H1 (cell line): ENCODE measurements around the gene WWC2. TPM values are rescaled to one million over a fixed set of nuclear protein-coding genes. Genes with fewer than 3 reads are reported as not detected.

Experiments used
- CTCF ChIA-PET: fragments of 300-600 bp; sonication (Branson Sonifier 250); formaldehyde crosslinking; loops from one replicate; lab custom pipeline; 2021; ENCODE audit not compliant: partially characterized antibody; lab: Charles Lee
- POLR2A ChIA-PET: fragments of 300-600 bp; sonication (Branson Sonifier 250); formaldehyde crosslinking; loops from one replicate; lab custom pipeline; 2021; ENCODE audit warnings: inconsistent platforms; ENCODE audit not compliant: partially characterized antibody; lab: Charles Lee
- DNase-seq, 2 experiments: peaks; one replicate each; pipeline versions ENCODE4 v3.0.0 to v3.0.0-alpha.2; 2010 to 2022; ENCODE audit warnings: low spot score in 2 of 2, low read depth in 1 of 2, mixed read lengths in 1 of 2
- FAIRE-seq: peaks from 2 replicates; lab custom pipeline; 2011; peaks lifted over from hg19 to GRCh38; lab: Jason Lieb, UNC
- H2AFZ ChIP-seq: 2 replicates; pipeline ENCODE4 v1.8.1; 2012; ENCODE audit warnings: low read length, inconsistent platforms
- H2AK5ac ChIP-seq: 2 replicates; pipeline ENCODE4 v1.6.1; 2013; ENCODE audit warnings: low read depth, low read length
- H2BK120ac ChIP-seq: replicated peaks from 2 replicates; pipeline ENCODE3; 2013; ENCODE audit warnings: low read depth, low read length, inconsistent platforms
- H2BK12ac ChIP-seq: 2 replicates; pipeline ENCODE4 v1.6.1; 2013; ENCODE audit warnings: low read depth, low read length
- H2BK15ac ChIP-seq: 2 replicates; pipeline ENCODE4 v1.6.1; 2013; ENCODE audit warnings: low read length
- H2BK20ac ChIP-seq: 2 replicates; pipeline ENCODE4 v1.6.1; 2013; ENCODE audit warnings: low read length
- H2BK5ac ChIP-seq: 2 replicates; pipeline ENCODE4 v1.6.1; 2013; ENCODE audit warnings: low read depth, low read length
- H3K14ac ChIP-seq: 2 replicates; pipeline ENCODE4 v1.6.1; 2013; ENCODE audit warnings: inconsistent platforms; ENCODE audit not compliant: insufficient read length
- H3K18ac ChIP-seq: 2 replicates; pipeline ENCODE4 v1.6.1; 2013; ENCODE audit warnings: low read length; ENCODE audit errors: extremely low read depth
- H3K23ac ChIP-seq: 2 replicates; pipeline ENCODE4 v1.6.1; 2013; ENCODE audit warnings: inconsistent platforms; ENCODE audit not compliant: insufficient read length
- H3K23me2 ChIP-seq: 2 replicates; pipeline ENCODE4 v1.6.1; 2013; ENCODE audit warnings: low read depth, low read length
- H3K27ac ChIP-seq: 2 replicates; pipeline ENCODE4 v1.6.1; 2011; ENCODE audit warnings: low read depth, low read length, inconsistent platforms
- H3K27me3 ChIP-seq, 4 experiments: replicated peaks in 1 of 4; 1 replicate in 1 of 4; 2 replicates in 3 of 4; pipeline versions ENCODE4 v1.6.1 to v1.8.1; 2011 to 2013; ENCODE audit warnings: low read length in 3 of 4, mild to moderate bottlenecking in 3 of 4, inconsistent platforms in 2 of 4, mixed read lengths in 2 of 4, moderate library complexity in 1 of 4; ENCODE audit not compliant: control insufficient read depth in 3 of 4, insufficient read depth in 3 of 4; ENCODE audit errors: extremely low read depth in 1 of 4
- H3K36me3 ChIP-seq, 4 experiments: 2 replicates each; pipeline versions ENCODE4 v1.6.1 to v1.8.1; 2011 to 2013; ENCODE audit warnings: mild to moderate bottlenecking in 4 of 4, low read length in 3 of 4, moderate library complexity in 2 of 4, control low read depth in 1 of 4, inconsistent platforms in 1 of 4; ENCODE audit not compliant: insufficient read depth in 4 of 4, control insufficient read depth in 2 of 4
- H3K4ac ChIP-seq: replicated peaks from 2 replicates; pipeline ENCODE3; 2013; ENCODE audit warnings: low read length, low read depth, mixed read lengths, inconsistent platforms; ENCODE audit not compliant: insufficient read length
- H3K4me1 ChIP-seq, 4 experiments: replicated peaks in 1 of 4; 1 replicate in 1 of 4; 2 replicates in 3 of 4; pipeline versions ENCODE4 v1.6.1 to v1.8.1; 2011 to 2013; ENCODE audit warnings: low read length in 3 of 4, inconsistent platforms in 2 of 4, mixed read lengths in 1 of 4; ENCODE audit not compliant: insufficient read depth in 4 of 4, control insufficient read depth in 3 of 4
- H3K4me2 ChIP-seq, 2 experiments: 2 replicates each; pipeline versions ENCODE4 v1.6.1 to v1.8.1; 2011 to 2013; ENCODE audit warnings: low read depth in 2 of 2, low read length in 2 of 2, control low read depth in 1 of 2, inconsistent platforms in 1 of 2, mild to moderate bottlenecking in 1 of 2; ENCODE audit not compliant: insufficient read depth in 1 of 2
- H3K4me3 ChIP-seq, 4 experiments: fragments of 200-600, 300-600 bp in 1 of 4; sonication (generic), shearing (Covaris generic), sonication (Bioruptor Twin) in 1 of 4; 2 replicates each; pipeline versions ENCODE4 v1.5.1 to v1.8.1; 2011 to 2016; ENCODE audit warnings: low read length in 4 of 4, low read depth in 3 of 4, control low read depth in 2 of 4, inconsistent platforms in 2 of 4, mild to moderate bottlenecking in 2 of 4, mixed read lengths in 1 of 4, moderate library complexity in 1 of 4; ENCODE audit not compliant: insufficient read depth in 2 of 4; ENCODE audit errors: extremely low read depth in 1 of 4
- H3K56ac ChIP-seq: replicated peaks from 2 replicates; pipeline ENCODE3; 2013; ENCODE audit warnings: low read depth, mild to moderate bottlenecking, mixed read lengths, low read length, inconsistent platforms; ENCODE audit not compliant: insufficient read length
- H3K79me1 ChIP-seq: 2 replicates; pipeline ENCODE4 v1.6.1; 2013; ENCODE audit warnings: low read depth, low read length, control low read depth
- H3K79me2 ChIP-seq, 2 experiments: 2 replicates each; pipeline versions ENCODE4 v1.6.1 to v1.8.1; 2012 to 2013; ENCODE audit warnings: low read length in 2 of 2, mild to moderate bottlenecking in 2 of 2, inconsistent platforms in 1 of 2; ENCODE audit not compliant: insufficient read depth in 2 of 2, control insufficient read depth in 1 of 2
- H3K9ac ChIP-seq, 4 experiments: replicated peaks in 1 of 4; 1 replicate in 1 of 4; 2 replicates in 3 of 4; pipeline versions ENCODE4 v1.6.1 to v1.8.1; 2011 to 2013; ENCODE audit warnings: low read depth in 3 of 4, low read length in 3 of 4, control low read depth in 2 of 4, mild to moderate bottlenecking in 2 of 4, moderate library complexity in 2 of 4, inconsistent platforms in 1 of 4; ENCODE audit errors: extremely low read depth in 1 of 4
- H3K9me3 ChIP-seq, 2 experiments: 2 replicates each; pipeline versions ENCODE4 v1.6.1 to v1.8.1; 2012 to 2013; ENCODE audit warnings: mild to moderate bottlenecking in 2 of 2, moderate library complexity in 2 of 2, control low read depth in 1 of 2, inconsistent platforms in 1 of 2, low read depth in 1 of 2, low read length in 1 of 2, mixed read lengths in 1 of 2; ENCODE audit not compliant: insufficient read depth in 2 of 2
- H4K20me1 ChIP-seq, 2 experiments: replicated peaks in 1 of 2; 2 replicates each; pipeline versions ENCODE3 to v1.8.1; 2011 to 2013; ENCODE audit warnings: inconsistent platforms in 2 of 2, low read length in 2 of 2, mild to moderate bottlenecking in 1 of 2; ENCODE audit not compliant: insufficient read depth in 2 of 2, control insufficient read depth in 1 of 2
- H4K5ac ChIP-seq: 2 replicates; pipeline ENCODE4 v1.6.1; 2013; ENCODE audit warnings: low read length, low read depth, mixed read lengths, inconsistent platforms; ENCODE audit not compliant: insufficient read length
- H4K8ac ChIP-seq: 2 replicates; pipeline ENCODE4 v1.8.0; 2013; ENCODE audit warnings: mild to moderate bottlenecking, moderate library complexity, low read length, inconsistent platforms; ENCODE audit not compliant: insufficient read depth; ENCODE audit errors: extremely low read depth
- H4K91ac ChIP-seq: replicated peaks from 2 replicates; pipeline ENCODE3; 2013; ENCODE audit warnings: low read length, mixed read lengths, inconsistent platforms; ENCODE audit not compliant: insufficient read length
- CEBPB ChIP-seq: IDR thresholded peaks from 2 replicates; pipeline ENCODE4 v1.6.1; 2012; ENCODE audit warnings: low read depth, low read length
- HDAC2 ChIP-seq, 2 experiments: fragments of 300-600 bp in 1 of 2; sonication (generic) in 1 of 2; IDR thresholded peaks; 2 replicates each; pipeline ENCODE4 v1.6.1; 2011 to 2012; ENCODE audit warnings: low read depth in 2 of 2, low read length in 2 of 2, mild to moderate bottlenecking in 2 of 2, moderate library complexity in 2 of 2, borderline replicate concordance in 1 of 2, inconsistent platforms in 1 of 2
- ZNF274 ChIP-seq: IDR thresholded peaks from 2 replicates; pipeline ENCODE4 v1.7.0; 2012; ENCODE audit warnings: low read length, borderline replicate concordance; ENCODE audit errors: extremely low read depth
- WGBS, 2 experiments: shearing (Covaris generic) in 1 of 2; methylation state at CpG; one replicate each; pipeline versions ENCODE4 v1.1.6 to v1.1.7; 2013 to 2015; ENCODE audit warnings: low lambda C conversion rate in 2 of 2, mixed read lengths in 2 of 2, inconsistent platforms in 1 of 2, low coverage in 1 of 2, missing lambda C conversion rate in 1 of 2; ENCODE audit not compliant: insufficient replicate concordance in 2 of 2, insufficient coverage in 1 of 2, insufficient read length in 1 of 2; ENCODE audit errors: extremely low coverage in 1 of 2, missing lambda C conversion rate in 1 of 2; 5-methylcytosine and 5-hydroxymethylcytosine counted together
- polyA plus RNA-seq, 7 experiments: library from polyadenylated mRNA; depleted of rRNA in 3 of 7; stranded (reverse) in 5 of 7; unstranded in 2 of 7; fragments of >200 nt in 5 of 7; fragments of 200-250 nt in 2 of 7; gene quantifications; 1 replicate in 5 of 7; 2 replicates in 1 of 7; 4 replicates in 1 of 7; pipeline versions ENCODE4 v1.2.1 to v1.2.3, GENCODE V29; 2011 to 2013; ENCODE audit warnings: missing spikeins in 2 of 7, mixed read lengths in 2 of 7
- total RNA-seq: library from RNA; stranded (reverse); fragmentation: NEBNext Ultra II Directional; extraction: Animal tissue kit (Norgen Biotek cat#: 25700); gene quantifications from 2 replicates; pipeline ENCODE4 v1.2.1, GENCODE V29; 2021

The WWC2 gene
- total and polyA plus RNA-seq, 2 of the 8 experiments (the other 6 are each of a cell fraction or from before 2014, with no cell fraction given), result 17.6 to 135 TPM

GRCh38 chr4:183183906-183184535 is 85.0 kb downstream of the WWC2 start:
- Histone ChIP-seq H3K18ac (no peak overlapping the region), H3K9ac (no peak overlapping the region), H3K4me2 (peak overlapping the region; percentile 64 to 88; a peak in 3 of 4 replicates), H2AK5ac (0 out of 2 replicates have a peak overlapping the region, but pooled peaks have one; percentile 43), H3K4me1 (peaks cover 5 to 40% (median 20%) of the 10 kb centered on the region in 4 experiments), H2BK5ac (peak overlapping the region; percentile 54), H3K9me3 (peaks cover 0 to 5% of the 10 kb centered on the region in 2 experiments; a peak in 1 of 4 replicates), H2BK15ac (no peak overlapping the region), H3K27me3 (no peaks in the 10 kb centered on the region), H3K27ac (peak overlapping the region; percentile 90; the same call in 1 of the 2 replicates), H3K4ac (no peak overlapping the region), H3K4me3 (peak overlapping the region in 2 of 4 experiments; percentile 3 to 46; a peak in 2 of 8 replicates), H3K23me2 (no peaks in the 10 kb centered on the region; the same call in 1 of the 2 replicates), H3K36me3 (no peaks in the 10 kb centered on the region), H3K79me1 (no peaks in the 10 kb centered on the region), H3K14ac (no peak overlapping the region), H2BK12ac (no peak overlapping the region; the same call in 1 of the 2 replicates), H3K56ac (no peak overlapping the region), H3K79me2 (peaks cover 0 to 77% of the 10 kb centered on the region in 2 experiments; a peak in 3 of 4 replicates), H2BK120ac (no peak overlapping the region), H4K20me1 (peaks cover 0 to 2% of the 10 kb centered on the region in 2 experiments), H3K23ac (no peak overlapping the region), H2BK20ac (0 out of 2 replicates have a peak overlapping the region, but pooled peaks have one; percentile 15), H4K8ac (no peak overlapping the region), H4K5ac (no peak overlapping the region), H4K91ac (peak overlapping the region; percentile 20), H2AFZ (no peak overlapping the region)
- FAIRE-seq (peak; percentile 48), DNase-seq (no peak)
- ChIA-PET POLR2A (interaction anchor here (0.6 to 2.3 kb wide), 9 partner anchors 10 to 85 kb away, joined by 3 to 18 read pairs (median 5); partner anchors contain the start of gene WWC2), CTCF (interaction anchor here (1.0 to 2.1 kb wide), 7 partner anchors 11 to 110 kb away, joined by 3 to 7 read pairs (median 4); partner anchors contain the start of gene WWC2)
- 79% methylated on average over 4 of the region's 4 CpGs; no CpG with 5 or more reads in 1 of the 2 experiments for WGBS, 2 experiments
- TF ChIP-seq ZNF274 (no peak), HDAC2 (IDR thresholded peaks at IDR 0.05; ENCODE audit: borderline replicate concordance in 1 of 2, low read depth in 2 of 2, low read length in 2 of 2) (peak in 1 of 2 experiments; percentile 69; a peak in 1 of 4 replicates), CEBPB (peak; percentile 70; the same call in 1 of the 2 replicates)
